ENCODE measurements around the gene ABHD14A.
"Not testable (repeated sequence)": the region's sequence is repeated elsewhere in the genome, so short reads cannot be mapped to it uniquely, and the experiment has no call there.

ABHD14A gene

GRCh38 chr3:51993657-51994056 lies 18.8 kb downstream of the ABHD14A start:
- Histone ChIP-seq H3K4me1 (ENCODE audit: control insufficient read depth, insufficient read depth, low read length) (peaks cover 15% of the 10 kb centered on the region), H3K36me3 (ENCODE audit: control insufficient read depth, insufficient read depth, low read length) (peaks cover 42% of the 10 kb centered on the region)
- not testable (repeated sequence) for H3K9me3 ChIP-seq (ENCODE audit: control insufficient read depth, insufficient read depth, low read depth, low read length); H3K27ac ChIP-seq (ENCODE audit: low read depth, low read length); H3K4me3 ChIP-seq (ENCODE audit: low read depth, low read length); H3K27me3 ChIP-seq (ENCODE audit: control insufficient read depth, insufficient read depth, low read length); H3K9ac ChIP-seq (ENCODE audit: low read length)

DNA sequence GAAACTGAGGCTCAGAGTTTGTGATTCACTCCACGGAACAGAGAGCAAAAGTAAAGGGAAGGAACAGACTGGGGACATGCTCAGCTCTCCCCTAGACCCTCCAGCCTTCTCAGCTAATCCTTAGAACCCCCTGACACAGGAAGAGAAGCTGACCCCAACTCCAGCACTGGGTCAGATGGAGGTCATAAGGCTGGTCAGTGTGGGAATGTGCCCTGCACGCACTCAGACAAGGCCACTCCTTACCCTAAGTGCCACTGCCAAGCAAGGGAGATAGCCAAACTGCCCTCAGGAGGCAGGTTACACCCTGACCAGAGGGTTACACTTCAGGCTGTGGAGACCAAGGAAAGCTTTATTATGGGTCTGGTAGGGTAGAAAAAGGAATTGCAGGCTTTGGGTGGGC lies 19.7 kb downstream of the ABHD14A start:
- Histone ChIP-seq H3K9ac (ENCODE audit: low read length) (peak overlapping the region; percentile 99), H3K4me1 (ENCODE audit: control insufficient read depth, insufficient read depth, low read length) (peaks cover 15% of the 10 kb centered on the region), H3K27ac (ENCODE audit: low read depth, low read length) (peak overlapping the region; percentile 99; the same call in 1 of the 2 replicates), H3K36me3 (ENCODE audit: control insufficient read depth, insufficient read depth, low read length) (peaks cover 42% of the 10 kb centered on the region), H3K27me3 (ENCODE audit: control insufficient read depth, insufficient read depth, low read length) (no peaks in the 10 kb centered on the region), H3K9me3 (ENCODE audit: control insufficient read depth, insufficient read depth, low read depth, low read length) (no peaks in the 10 kb centered on the region), H3K4me3 (ENCODE audit: low read depth, low read length) (peak overlapping the region; percentile 98)

GRCh38 chr3:51995346-51996163 lies 20.7 kb downstream of the ABHD14A start, which contains the start of gene RPL29:
RPL29 (minus strand) TSS chr3:51995895; CDS start chr3:51995461, 434 bp downstream.
- H3K27ac ChIP-seq (ENCODE audit: low read depth, low read length) = peak within 1 kb of the TSS; percentile 99
- H3K4me1 ChIP-seq (ENCODE audit: control insufficient read depth, insufficient read depth, low read length) = peaks cover 15% of the 10 kb centered on the region

GRCh38 chr3:51997172-51997571 lies 22.3 kb downstream of the ABHD14A start:
- no peak overlapping the region for H3K9ac ChIP-seq (ENCODE audit: low read length)
- H3K36me3 ChIP-seq (ENCODE audit: control insufficient read depth, insufficient read depth, low read length) = peaks cover 32% of the 10 kb centered on the region
- H3K4me3 ChIP-seq (ENCODE audit: low read depth, low read length) = no peak overlapping the region
- H3K4me1 ChIP-seq (ENCODE audit: control insufficient read depth, insufficient read depth, low read length) = peaks cover 15% of the 10 kb centered on the region
- no peak overlapping the region for H3K27ac ChIP-seq (ENCODE audit: low read depth, low read length)
- H3K27me3 ChIP-seq (ENCODE audit: control insufficient read depth, insufficient read depth, low read length) = no peaks in the 10 kb centered on the region
- H3K9me3 ChIP-seq (ENCODE audit: control insufficient read depth, insufficient read depth, low read depth, low read length) = no peaks in the 10 kb centered on the region

More at GRCh38 chr3:51995346-51996163, 20.7 kb downstream of the ABHD14A start, which contains the start of gene RPL29:
- Histone ChIP-seq H3K9me3 (ENCODE audit: control insufficient read depth, insufficient read depth, low read depth, low read length) (no peaks in the 10 kb centered on the region), H3K4me3 (ENCODE audit: low read depth, low read length) (peak within 1 kb of the TSS; percentile 98), H3K9ac (ENCODE audit: low read length) (peak within 1 kb of the TSS; percentile 99), H3K36me3 (ENCODE audit: control insufficient read depth, insufficient read depth, low read length) (peaks cover 42% of the 10 kb centered on the region), H3K27me3 (ENCODE audit: control insufficient read depth, insufficient read depth, low read length) (no peaks in the 10 kb centered on the region)

DNA sequence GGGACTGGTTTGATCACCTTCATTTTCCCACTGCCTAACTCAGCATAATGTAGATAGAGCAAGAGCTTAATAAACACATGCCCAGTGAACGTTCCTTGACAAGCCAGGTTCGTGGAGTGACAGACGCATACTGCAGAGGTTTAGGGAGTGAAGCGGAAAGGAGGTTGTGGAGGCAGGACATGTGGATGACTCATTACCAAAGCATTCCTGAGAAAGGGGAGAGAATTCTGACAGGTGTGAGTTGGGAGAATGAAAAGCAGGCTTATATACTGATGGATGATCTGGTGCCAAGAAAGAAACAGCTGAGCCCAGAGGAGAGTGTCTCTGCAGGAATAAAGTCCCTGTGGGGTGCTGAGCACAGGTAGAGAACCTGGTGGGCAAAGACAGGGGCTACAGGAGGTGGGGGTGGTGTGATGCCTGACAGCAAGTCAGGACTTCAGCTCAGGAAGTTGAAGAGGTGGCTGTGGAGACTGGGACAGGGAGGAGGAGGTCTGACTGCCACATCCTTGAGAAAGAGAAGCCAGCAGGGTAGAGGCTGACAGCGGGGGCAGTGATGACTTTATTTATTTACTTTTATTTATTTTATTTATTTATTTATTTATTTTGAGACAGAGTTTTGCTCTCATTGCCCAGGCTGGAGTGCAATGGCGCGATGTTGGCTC lies 23.2 kb downstream of the ABHD14A start:
- Histone ChIP-seq H3K9ac (ENCODE audit: low read length) (no peak overlapping the region), H3K36me3 (ENCODE audit: control insufficient read depth, insufficient read depth, low read length) (peaks cover 24% of the 10 kb centered on the region), H3K27ac (ENCODE audit: low read depth, low read length) (no peak overlapping the region), H3K4me3 (ENCODE audit: low read depth, low read length) (peak overlapping the region; percentile 10; the same call in 1 of the 2 replicates), H3K4me1 (ENCODE audit: control insufficient read depth, insufficient read depth, low read length) (peaks cover 15% of the 10 kb centered on the region), H3K27me3 (ENCODE audit: control insufficient read depth, insufficient read depth, low read length) (no peaks in the 10 kb centered on the region), H3K9me3 (ENCODE audit: control insufficient read depth, insufficient read depth, low read depth, low read length) (no peaks in the 10 kb centered on the region)

DNA sequence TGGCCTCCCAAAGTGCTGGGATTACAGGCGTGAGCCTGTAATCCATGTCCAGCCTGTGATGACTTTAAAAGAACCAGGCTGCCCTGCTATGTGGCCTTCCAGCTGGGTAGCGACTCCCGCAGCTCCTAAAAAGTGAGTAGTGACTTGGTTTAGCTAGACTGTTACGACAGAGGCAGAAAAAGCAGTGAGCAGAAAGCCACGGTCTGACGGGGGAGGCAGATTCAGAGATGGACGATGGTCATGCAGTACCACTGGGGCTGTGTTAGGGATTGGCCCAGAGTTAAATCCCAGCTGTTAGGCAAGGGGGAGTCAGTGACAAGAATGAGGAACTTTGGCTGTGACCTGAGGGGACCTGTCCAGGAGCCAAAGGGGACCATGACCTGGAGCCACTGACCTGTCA lies 23.9 kb downstream of the ABHD14A start:
- Histone ChIP-seq H3K4me1 (ENCODE audit: control insufficient read depth, insufficient read depth, low read length) (peaks cover 15% of the 10 kb centered on the region), H3K27ac (ENCODE audit: low read depth, low read length) (no peak overlapping the region), H3K9ac (ENCODE audit: low read length) (no peak overlapping the region), H3K27me3 (ENCODE audit: control insufficient read depth, insufficient read depth, low read length) (no peaks in the 10 kb centered on the region), H3K9me3 (ENCODE audit: control insufficient read depth, insufficient read depth, low read depth, low read length) (no peaks in the 10 kb centered on the region), H3K36me3 (ENCODE audit: control insufficient read depth, insufficient read depth, low read length) (peaks cover 18% of the 10 kb centered on the region), H3K4me3 (ENCODE audit: low read depth, low read length) (no peak overlapping the region)

DNA sequence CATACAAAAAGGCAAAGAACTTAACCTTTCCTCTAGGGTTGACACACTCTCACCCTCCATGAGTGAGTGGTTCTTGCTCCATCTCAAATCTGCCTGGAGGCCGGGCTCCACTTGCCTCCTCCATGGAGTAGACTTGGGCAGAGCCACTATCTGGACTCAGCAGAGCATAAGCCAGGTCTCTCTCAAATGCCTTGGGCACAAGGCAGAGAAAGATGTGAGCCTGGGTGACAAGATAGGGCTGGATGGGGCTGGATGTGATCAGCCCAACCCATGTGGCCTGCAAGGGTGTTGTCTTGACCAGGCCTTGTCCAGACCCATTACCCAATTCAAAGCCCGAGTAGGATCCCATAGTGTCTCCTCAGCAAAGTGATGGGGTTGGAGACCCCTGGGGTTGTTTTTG lies 25.0 kb downstream of the ABHD14A start:
- Histone ChIP-seq H3K27ac (ENCODE audit: low read depth, low read length) (no peak overlapping the region), H3K4me3 (ENCODE audit: low read depth, low read length) (no peak overlapping the region), H3K9me3 (ENCODE audit: control insufficient read depth, insufficient read depth, low read depth, low read length) (no peaks in the 10 kb centered on the region), H3K27me3 (ENCODE audit: control insufficient read depth, insufficient read depth, low read length) (no peaks in the 10 kb centered on the region), H3K9ac (ENCODE audit: low read length) (no peak overlapping the region), H3K36me3 (ENCODE audit: control insufficient read depth, insufficient read depth, low read length) (peaks cover 7% of the 10 kb centered on the region), H3K4me1 (ENCODE audit: control insufficient read depth, insufficient read depth, low read length) (peaks cover 13% of the 10 kb centered on the region)

- no peaks in the 10 kb centered on the region for H3K36me3 ChIP-seq (ENCODE audit: control insufficient read depth, insufficient read depth, low read length)
- peaks cover 29% of the 10 kb centered on the region for H3K4me1 ChIP-seq (ENCODE audit: control insufficient read depth, insufficient read depth, low read length)
- H3K4me3 ChIP-seq (ENCODE audit: low read depth, low read length) = no peak overlapping the region
- H3K9me3 ChIP-seq (ENCODE audit: control insufficient read depth, insufficient read depth, low read depth, low read length) = no peaks in the 10 kb centered on the region
- no peak overlapping the region for H3K27ac ChIP-seq (ENCODE audit: low read depth, low read length)
- no peaks in the 10 kb centered on the region for H3K27me3 ChIP-seq (ENCODE audit: control insufficient read depth, insufficient read depth, low read length)
- H3K9ac ChIP-seq (ENCODE audit: low read length) = no peak overlapping the region
These were observed 26.6 kb downstream of the ABHD14A start for GRCh38 chr3:52001443-52001974.

DNA sequence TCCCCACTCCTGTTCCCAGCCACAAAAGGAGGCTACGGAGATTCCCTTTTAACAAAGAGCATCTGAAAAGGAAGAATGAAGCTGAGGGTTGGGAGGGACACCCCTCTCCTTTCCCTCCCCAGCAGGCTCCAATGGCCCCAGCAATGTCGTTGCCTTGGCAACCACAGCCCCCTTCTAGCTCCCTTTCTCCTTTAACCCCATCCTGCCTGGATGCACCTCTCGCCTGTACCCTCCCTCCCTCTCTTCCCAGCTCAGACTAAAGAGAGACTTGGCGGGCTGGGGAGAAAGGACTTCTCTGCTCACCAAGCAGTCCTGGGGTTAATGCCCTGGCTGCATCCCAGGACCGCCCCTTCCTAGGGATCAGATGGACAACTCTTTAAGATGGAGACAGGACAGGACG lies 27.9 kb downstream of the ABHD14A start:
- no peaks in the 10 kb centered on the region for H3K36me3 ChIP-seq (ENCODE audit: control insufficient read depth, insufficient read depth, low read length)
- H3K27me3 ChIP-seq (ENCODE audit: control insufficient read depth, insufficient read depth, low read length) = no peaks in the 10 kb centered on the region
- H3K9ac ChIP-seq (ENCODE audit: low read length) = no peak overlapping the region
- H3K4me1 ChIP-seq (ENCODE audit: control insufficient read depth, insufficient read depth, low read length) = peaks cover 32% of the 10 kb centered on the region
- no peaks in the 10 kb centered on the region for H3K9me3 ChIP-seq (ENCODE audit: control insufficient read depth, insufficient read depth, low read depth, low read length)
- H3K27ac ChIP-seq (ENCODE audit: low read depth, low read length) = no peak overlapping the region
- H3K4me3 ChIP-seq (ENCODE audit: low read depth, low read length) = no peak overlapping the region

- H3K27ac ChIP-seq (ENCODE audit: low read depth, low read length) = no peak overlapping the region
- H3K27me3 ChIP-seq (ENCODE audit: control insufficient read depth, insufficient read depth, low read length) = no peaks in the 10 kb centered on the region
- no peaks in the 10 kb centered on the region for H3K9me3 ChIP-seq (ENCODE audit: control insufficient read depth, insufficient read depth, low read depth, low read length)
- peaks cover 27% of the 10 kb centered on the region for H3K4me1 ChIP-seq (ENCODE audit: control insufficient read depth, insufficient read depth, low read length)
- H3K9ac ChIP-seq (ENCODE audit: low read length) = no peak overlapping the region
- no peaks in the 10 kb centered on the region for H3K36me3 ChIP-seq (ENCODE audit: control insufficient read depth, insufficient read depth, low read length)
- no peak overlapping the region for H3K4me3 ChIP-seq (ENCODE audit: low read depth, low read length)
These were observed 29.4 kb downstream of the ABHD14A start for GRCh38 chr3:52004163-52004787.

Measured in HUES6 (cell line).